Ishikawa (cell line): Measurements from ENCODE around the gene FASN.

Experiments used
- CEBPB ChIP-seq: IDR thresholded peaks from 2 replicates; pipeline ENCODE4 v1.6.1; 2012
- CREB1 ChIP-seq: IDR thresholded peaks from 2 replicates; pipeline ENCODE4 v1.6.1; 2012; ENCODE audit warnings: low read depth
- EGR1 ChIP-seq: IDR thresholded peaks from 2 replicates; pipeline ENCODE4 v1.6.1; 2012
- EP300 ChIP-seq: IDR thresholded peaks from 2 replicates; pipeline ENCODE4 v1.6.1; 2012; ENCODE audit warnings: borderline replicate concordance
- FOXM1 ChIP-seq: IDR thresholded peaks from 2 replicates; pipeline ENCODE4 v1.6.1; 2012; ENCODE audit warnings: low read depth, borderline replicate concordance
- NFIC ChIP-seq: IDR thresholded peaks from 2 replicates; pipeline ENCODE4 v1.6.1; 2012
- RAD21 ChIP-seq: IDR thresholded peaks from 2 replicates; pipeline ENCODE4 v1.6.1; 2012; ENCODE audit warnings: low read depth
- TAF1 ChIP-seq: IDR thresholded peaks from 2 replicates; pipeline ENCODE4 v1.6.1; 2012; ENCODE audit warnings: low read depth, mild to moderate bottlenecking
- TCF12 ChIP-seq: IDR thresholded peaks from 2 replicates; pipeline ENCODE4 v1.6.1; 2012; ENCODE audit warnings: low read depth
- TEAD4 ChIP-seq: IDR thresholded peaks from 2 replicates; pipeline ENCODE4 v1.6.1; 2012
- YY1 ChIP-seq: IDR thresholded peaks from 2 replicates; pipeline ENCODE4 v1.6.1; 2012; ENCODE audit warnings: low read depth
- ZBTB7A ChIP-seq: IDR thresholded peaks from 2 replicates; pipeline ENCODE4 v1.6.1; 2012; ENCODE audit warnings: low read depth
- TF ChIP-seq, protein P1 (sequence below): IDR thresholded peaks from 2 replicates; pipeline ENCODE4 v1.6.1; 2012
- TF ChIP-seq, protein P2 (sequence below): IDR thresholded peaks from 2 replicates; pipeline ENCODE4 v1.6.1; 2012; ENCODE audit warnings: low read depth, mild to moderate bottlenecking
- TF ChIP-seq, protein P3 (sequence below): IDR thresholded peaks from 2 replicates; pipeline ENCODE4 v1.6.1; 2012

FASN gene

DNA sequence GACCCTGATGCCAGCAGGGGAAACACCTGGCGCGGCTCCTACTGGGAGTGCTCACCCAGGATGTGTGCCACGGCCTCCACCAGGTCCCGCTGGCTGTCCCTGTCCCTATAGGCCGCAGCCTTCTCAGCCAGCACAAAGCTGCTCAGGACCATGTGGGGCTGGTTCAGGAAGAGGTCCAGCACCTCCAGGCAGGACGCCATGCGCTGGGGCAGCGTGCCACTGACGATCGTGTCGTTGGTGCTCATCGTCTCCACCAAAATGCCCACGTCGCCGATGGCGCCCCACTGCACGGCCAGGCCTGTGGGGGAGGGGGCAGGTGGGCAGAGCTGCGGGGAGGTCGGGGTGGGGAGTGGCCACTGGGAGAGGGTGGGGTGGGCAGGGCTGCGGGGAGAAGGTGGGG, 16.5 kb downstream of the FASN start:
- TF ChIP-seq, protein P1, sequence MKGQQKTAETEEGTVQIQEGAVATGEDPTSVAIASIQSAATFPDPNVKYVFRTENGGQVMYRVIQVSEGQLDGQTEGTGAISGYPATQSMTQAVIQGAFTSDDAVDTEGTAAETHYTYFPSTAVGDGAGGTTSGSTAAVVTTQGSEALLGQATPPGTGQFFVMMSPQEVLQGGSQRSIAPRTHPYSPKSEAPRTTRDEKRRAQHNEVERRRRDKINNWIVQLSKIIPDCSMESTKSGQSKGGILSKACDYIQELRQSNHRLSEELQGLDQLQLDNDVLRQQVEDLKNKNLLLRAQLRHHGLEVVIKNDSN = no peak
- TF ChIP-seq NFIC (no peak), CEBPB (no peak), EGR1 (no peak), RAD21 (no peak), TEAD4 (no peak), ZBTB7A (no peak), EP300 (no peak), FOXM1 (no peak), TAF1 (no peak), TCF12 (no peak), YY1 (no peak), CREB1 (no peak)
- TF ChIP-seq, protein P2, sequence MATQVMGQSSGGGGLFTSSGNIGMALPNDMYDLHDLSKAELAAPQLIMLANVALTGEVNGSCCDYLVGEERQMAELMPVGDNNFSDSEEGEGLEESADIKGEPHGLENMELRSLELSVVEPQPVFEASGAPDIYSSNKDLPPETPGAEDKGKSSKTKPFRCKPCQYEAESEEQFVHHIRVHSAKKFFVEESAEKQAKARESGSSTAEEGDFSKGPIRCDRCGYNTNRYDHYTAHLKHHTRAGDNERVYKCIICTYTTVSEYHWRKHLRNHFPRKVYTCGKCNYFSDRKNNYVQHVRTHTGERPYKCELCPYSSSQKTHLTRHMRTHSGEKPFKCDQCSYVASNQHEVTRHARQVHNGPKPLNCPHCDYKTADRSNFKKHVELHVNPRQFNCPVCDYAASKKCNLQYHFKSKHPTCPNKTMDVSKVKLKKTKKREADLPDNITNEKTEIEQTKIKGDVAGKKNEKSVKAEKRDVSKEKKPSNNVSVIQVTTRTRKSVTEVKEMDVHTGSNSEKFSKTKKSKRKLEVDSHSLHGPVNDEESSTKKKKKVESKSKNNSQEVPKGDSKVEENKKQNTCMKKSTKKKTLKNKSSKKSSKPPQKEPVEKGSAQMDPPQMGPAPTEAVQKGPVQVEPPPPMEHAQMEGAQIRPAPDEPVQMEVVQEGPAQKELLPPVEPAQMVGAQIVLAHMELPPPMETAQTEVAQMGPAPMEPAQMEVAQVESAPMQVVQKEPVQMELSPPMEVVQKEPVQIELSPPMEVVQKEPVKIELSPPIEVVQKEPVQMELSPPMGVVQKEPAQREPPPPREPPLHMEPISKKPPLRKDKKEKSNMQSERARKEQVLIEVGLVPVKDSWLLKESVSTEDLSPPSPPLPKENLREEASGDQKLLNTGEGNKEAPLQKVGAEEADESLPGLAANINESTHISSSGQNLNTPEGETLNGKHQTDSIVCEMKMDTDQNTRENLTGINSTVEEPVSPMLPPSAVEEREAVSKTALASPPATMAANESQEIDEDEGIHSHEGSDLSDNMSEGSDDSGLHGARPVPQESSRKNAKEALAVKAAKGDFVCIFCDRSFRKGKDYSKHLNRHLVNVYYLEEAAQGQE = no peak
- TF ChIP-seq, protein P3, sequence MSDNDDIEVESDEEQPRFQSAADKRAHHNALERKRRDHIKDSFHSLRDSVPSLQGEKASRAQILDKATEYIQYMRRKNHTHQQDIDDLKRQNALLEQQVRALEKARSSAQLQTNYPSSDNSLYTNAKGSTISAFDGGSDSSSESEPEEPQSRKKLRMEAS = no peak

DNA sequence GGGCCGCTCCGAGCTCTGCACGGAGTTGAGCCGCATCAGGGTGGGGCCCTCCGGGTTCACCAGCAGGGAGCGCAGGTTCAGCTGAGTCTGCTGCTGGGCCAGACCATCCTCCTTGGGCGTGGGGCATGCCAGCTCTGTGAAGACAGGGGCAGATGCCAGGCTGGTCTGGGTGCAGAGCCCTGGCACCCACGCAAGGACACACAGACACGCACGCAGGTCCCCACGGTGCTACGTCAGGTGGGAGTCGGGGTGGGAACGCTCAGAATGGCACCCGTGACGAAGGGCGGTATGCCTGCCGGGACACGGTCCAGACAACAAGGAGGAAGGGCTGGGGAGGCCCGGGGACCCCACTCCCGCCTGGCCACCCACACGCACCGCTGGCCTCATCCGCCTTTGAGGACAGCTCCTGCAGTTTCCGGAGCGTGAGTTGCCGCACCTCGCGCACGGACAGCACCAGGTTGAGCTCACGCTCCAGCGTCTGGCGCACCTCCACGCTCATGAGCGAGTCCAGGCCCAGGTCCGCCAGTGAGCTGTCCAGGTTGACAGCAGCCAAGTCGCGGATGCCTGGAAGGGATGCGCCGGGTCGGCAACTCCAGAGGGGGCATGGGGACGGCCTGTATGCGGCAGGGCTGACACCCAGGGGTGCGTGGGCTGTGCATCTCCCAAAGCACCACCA, 17.1 kb downstream of the FASN start:
- TF ChIP-seq RAD21 (no peak), NFIC (no peak), CREB1 (no peak), EP300 (no peak), ZBTB7A (no peak), CEBPB (no peak), YY1 (no peak), EGR1 (no peak), TCF12 (no peak), FOXM1 (no peak), TAF1 (no peak)
- TF ChIP-seq, protein P2 = no peak
- TF ChIP-seq, protein P1 = no peak

DNA sequence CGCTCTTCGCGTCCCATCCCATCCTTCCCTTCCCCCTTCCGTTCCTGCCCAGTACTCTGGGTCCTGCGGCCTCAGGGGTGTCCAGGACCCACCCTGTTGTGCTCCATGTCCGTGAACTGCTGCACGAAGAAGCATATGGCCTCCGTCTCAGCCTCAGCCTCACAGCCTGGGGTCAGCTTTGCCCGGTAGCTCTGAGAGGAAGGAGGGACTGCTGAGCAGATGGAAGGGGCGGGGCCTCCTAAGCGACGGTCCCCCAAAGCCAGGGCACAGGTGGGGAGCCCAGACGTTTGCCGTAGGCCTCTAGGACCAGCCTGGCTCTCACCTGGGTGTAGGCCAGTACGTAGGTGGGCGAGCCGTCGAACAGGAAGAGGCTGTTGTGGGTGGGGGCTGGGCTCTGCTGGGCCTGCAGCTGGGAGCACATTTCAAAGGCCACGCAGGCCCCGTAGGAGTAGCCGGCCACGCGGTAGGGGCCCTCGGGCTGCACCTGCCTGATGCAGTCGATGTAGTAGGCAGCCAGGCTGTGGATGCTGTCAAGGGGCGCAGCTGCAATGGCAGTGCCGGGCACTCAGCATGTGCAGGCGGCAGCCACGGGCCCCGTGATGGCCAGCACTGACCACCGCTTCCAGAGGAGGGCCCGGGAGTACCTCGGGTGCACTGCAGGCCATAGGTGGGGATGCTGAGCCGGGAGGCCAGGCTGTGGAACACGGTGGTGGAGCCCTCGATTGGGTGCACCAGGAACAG, 17.8 kb downstream of the FASN start:
- TF ChIP-seq ZBTB7A (no peak), NFIC (no peak), RAD21 (no peak), FOXM1 (no peak), CREB1 (no peak), TEAD4 (no peak), YY1 (no peak), EP300 (no peak), TCF12 (no peak)
- TF ChIP-seq, protein P1 = no peak
- TF ChIP-seq, protein P2 = no peak
- TF ChIP-seq, protein P3 = no peak
